SK-N-MC (cell line): ENCODE measurements around the gene SLC47A1.

Source experiments
- DNase-seq: peaks from one replicate; pipeline ENCODE4 v3.0.0-alpha.2; 2011; ENCODE audit warnings: low read depth, low spot score
- H3K27ac ChIP-seq: fragments of 200-600 bp; sonication (generic); 2 replicates; pipeline ENCODE4 v1.5.1; 2016; ENCODE audit warnings: mixed run types
- H3K36me3 ChIP-seq: fragments of 200-600 bp; sonication (generic); 2 replicates; pipeline ENCODE4 v1.6.1; 2017; ENCODE audit warnings: antibody characterized with exemption, low read length, mixed read lengths; ENCODE audit not compliant: insufficient read depth
- H3K4me3 ChIP-seq: fragments of 200-600 bp; sonication (generic); 2 replicates; pipeline ENCODE4 v1.5.1; 2016
- H3K9ac ChIP-seq: fragments of 200-600 bp; sonication (generic); 2 replicates; pipeline ENCODE4 v1.8.0; 2017; ENCODE audit warnings: mixed run types, mixed read lengths; ENCODE audit not compliant: insufficient read length
- H3K9me3 ChIP-seq: fragments of 200-600 bp; sonication (generic); 2 replicates; pipeline ENCODE4 v1.6.1; 2017; ENCODE audit warnings: low read depth, mild to moderate bottlenecking, antibody characterized with exemption, low read length, moderate library complexity, mixed read lengths
- EZH2 ChIP-seq: fragments of 200-600 bp; sonication (generic); IDR thresholded peaks from one replicate; pipeline ENCODE4 v1.6.1; 2017; ENCODE audit warnings: antibody characterized with exemption
- FOXP2 ChIP-seq: optimal IDR thresholded peaks from 2 replicates; pipeline ENCODE3; 2011; ENCODE audit warnings: mild to moderate bottlenecking, moderate library complexity; ENCODE audit not compliant: insufficient read depth; ENCODE audit errors: extremely low read length, control extremely low read depth
- POLR2AphosphoS5 ChIP-seq: IDR thresholded peaks from 2 replicates; pipeline ENCODE4 v1.6.1; 2012; ENCODE audit warnings: mild to moderate bottlenecking, low read depth, low read length, borderline replicate concordance

The SLC47A1 gene

DNA sequence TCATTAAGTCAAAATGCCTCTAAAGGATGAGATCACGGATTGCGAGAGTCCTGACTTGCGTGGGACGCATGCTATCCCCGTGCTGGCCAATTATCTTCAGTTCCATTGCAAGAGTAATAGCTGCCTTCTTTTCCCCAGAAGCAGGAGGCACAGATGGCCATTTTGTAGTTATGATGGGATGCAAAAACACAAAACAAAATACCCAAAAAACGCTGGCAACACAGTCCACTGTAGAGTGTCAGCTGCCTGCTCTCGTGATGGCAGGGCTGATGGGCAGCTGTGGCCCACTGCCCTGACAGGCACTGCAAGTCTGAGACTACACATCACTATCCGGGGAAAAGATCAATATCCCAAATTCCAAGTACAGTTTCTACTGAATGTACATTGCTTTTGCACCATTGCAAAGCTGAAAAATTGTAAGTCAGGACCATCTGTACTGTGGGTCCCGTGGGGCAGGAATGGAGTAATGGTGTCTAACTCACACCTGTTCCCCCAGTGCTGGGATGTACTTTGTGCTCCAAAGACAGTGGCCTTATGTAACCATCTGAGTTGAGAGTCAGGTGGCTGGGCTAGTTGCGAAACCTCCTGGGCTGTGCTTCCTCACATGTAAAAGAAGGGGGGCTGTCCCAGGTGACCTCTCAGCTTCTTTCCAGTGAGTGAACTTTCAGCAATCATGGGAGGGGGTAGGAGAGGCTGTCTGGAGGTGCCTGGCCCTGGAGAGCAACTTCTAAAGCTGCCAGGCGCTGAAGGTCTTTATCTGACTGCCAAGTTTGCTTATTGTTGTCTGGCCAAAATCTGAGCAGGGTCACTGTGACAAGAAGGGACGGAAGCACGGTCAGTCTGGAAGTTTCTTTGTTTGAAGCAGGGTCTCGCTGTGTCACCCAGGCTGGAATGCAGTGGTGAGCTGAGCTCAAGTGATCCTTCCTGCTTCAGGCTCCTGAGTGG is 4.7 kb downstream of the SLC47A1 start:
- H3K9ac ChIP-seq = no peak overlapping the region
- no peak for TF ChIP-seq POLR2AphosphoS5
- TF ChIP-seq EZH2 = no peak
- TF ChIP-seq FOXP2 = no peak
- DNase-seq = no peak

DNA sequence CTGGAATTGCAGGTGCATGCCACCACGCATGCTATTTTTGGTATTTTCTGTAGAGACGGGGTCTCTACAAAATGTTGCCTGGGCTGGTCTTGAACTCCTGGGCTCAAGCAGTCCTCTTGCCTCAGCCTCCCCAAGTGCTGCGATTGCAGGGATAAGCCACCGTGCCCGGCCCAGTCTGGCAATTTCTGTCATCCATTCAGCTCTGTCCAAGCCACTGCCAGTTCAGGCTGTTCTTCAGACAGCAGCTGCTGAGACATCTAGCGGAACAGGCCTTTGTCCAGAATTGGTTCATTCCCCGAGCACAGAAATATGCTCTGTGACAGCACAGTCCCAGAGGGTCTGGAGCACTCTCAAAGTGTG is 5.4 kb downstream of the SLC47A1 start:
- Histone ChIP-seq H3K36me3 (no peaks in the 10 kb centered on the region), H3K9ac (no peak overlapping the region), H3K9me3 (no peaks in the 10 kb centered on the region), H3K27ac (no peak overlapping the region), H3K4me3 (no peak overlapping the region)
- no peak for DNase-seq
- TF ChIP-seq EZH2 = no peak
- TF ChIP-seq POLR2AphosphoS5 = no peak
- no peak for TF ChIP-seq FOXP2

More for the DNA sequence above, 4.7 kb downstream of the SLC47A1 start:
- no peak overlapping the region for H3K4me3 ChIP-seq
- no peaks in the 10 kb centered on the region for H3K9me3 ChIP-seq
- no peaks in the 10 kb centered on the region for H3K36me3 ChIP-seq
- H3K27ac ChIP-seq = no peak overlapping the region

DNA sequence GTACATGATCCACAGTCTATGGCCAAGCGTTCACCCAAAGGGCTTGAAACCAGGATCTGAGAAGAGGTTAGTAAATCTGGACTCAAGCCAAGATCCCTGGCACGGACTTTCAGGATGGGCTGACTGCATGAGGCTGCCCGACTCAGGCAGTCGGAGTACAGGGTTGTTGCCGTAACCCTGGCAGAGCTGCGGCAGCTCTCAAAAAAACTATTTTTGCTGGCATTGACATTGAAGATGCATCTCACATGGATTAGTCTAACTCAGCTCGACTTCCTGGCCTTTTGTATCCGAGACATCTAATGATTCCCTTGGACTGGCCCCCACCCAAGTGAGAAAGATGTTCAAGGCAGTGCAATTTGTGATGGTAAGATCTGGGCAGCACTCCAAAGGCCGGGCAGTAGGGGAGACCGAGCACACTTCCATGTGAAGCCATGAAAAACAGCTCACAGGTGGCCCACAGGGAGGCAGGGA is 6.2 kb downstream of the SLC47A1 start:
- H3K9ac ChIP-seq = no peak overlapping the region
- H3K36me3 ChIP-seq = no peaks in the 10 kb centered on the region
- TF ChIP-seq EZH2 = no peak
- DNase-seq = no peak
- no peak overlapping the region for H3K4me3 ChIP-seq
- H3K27ac ChIP-seq = no peak overlapping the region
- H3K9me3 ChIP-seq = no peaks in the 10 kb centered on the region

DNA sequence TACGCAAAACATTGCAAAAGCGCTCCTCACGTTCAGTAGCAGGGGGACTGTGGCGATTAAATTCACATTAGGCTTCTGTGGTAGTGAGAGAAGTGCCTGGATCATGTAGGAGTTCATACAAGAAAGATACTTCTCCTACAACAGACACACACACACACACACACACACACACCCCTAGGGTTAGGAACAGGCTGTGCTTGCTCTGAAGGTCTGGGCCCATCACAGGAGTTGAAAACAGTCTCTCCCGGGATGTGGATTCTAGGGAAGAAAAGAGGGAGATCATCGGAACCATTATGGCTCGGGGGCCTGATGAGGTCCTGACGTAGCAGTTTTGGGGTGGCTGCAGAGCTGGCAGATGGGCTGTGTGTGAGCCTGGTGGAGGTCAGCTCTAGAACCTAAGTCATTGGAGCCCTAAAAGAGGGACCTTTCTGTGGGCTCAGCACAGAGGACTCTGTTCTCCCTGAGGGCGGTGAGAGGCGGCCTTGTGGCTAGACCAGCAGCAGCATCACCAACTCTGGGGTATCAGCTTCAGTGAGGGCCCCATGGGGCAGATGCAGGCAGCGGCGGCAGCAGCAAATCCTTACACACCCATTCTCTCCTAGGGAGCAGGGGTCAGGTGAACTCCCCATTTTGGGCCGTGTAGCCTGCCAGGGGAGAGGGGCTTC is 7.2 kb downstream of the SLC47A1 start:
- TF ChIP-seq EZH2 (no peak), FOXP2 (no peak), POLR2AphosphoS5 (no peak)
- H3K4me3 ChIP-seq = no peak overlapping the region
- H3K27ac ChIP-seq = no peak overlapping the region
- no peak for DNase-seq
- no peak overlapping the region for H3K9ac ChIP-seq
- H3K9me3 ChIP-seq = no peaks in the 10 kb centered on the region
- H3K36me3 ChIP-seq = no peaks in the 10 kb centered on the region

DNA sequence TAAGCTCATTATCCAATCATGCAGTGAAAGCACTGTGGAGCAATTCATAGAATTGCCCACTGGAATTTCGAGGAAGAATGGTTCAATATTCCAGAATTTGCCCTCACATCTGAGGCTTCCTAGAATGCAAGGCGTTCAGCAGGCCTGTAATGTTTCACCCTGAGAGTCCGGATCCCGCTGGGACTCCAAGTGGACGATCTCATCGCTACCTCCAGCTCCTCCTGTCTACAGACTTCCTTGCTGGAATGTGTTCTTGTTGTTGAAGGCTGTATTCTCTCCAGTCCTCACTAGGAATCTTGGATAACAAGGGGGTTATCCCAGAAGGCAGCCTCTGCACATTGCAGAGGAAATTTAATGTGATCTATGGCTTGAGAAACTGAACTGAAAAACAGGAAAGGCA is 7.8 kb downstream of the SLC47A1 start:
- DNase-seq = no peak
- H3K4me3 ChIP-seq = no peak overlapping the region
- no peak for TF ChIP-seq FOXP2
- no peaks in the 10 kb centered on the region for H3K9me3 ChIP-seq
- no peak overlapping the region for H3K27ac ChIP-seq
- no peak overlapping the region for H3K9ac ChIP-seq
- H3K36me3 ChIP-seq = no peaks in the 10 kb centered on the region

DNA sequence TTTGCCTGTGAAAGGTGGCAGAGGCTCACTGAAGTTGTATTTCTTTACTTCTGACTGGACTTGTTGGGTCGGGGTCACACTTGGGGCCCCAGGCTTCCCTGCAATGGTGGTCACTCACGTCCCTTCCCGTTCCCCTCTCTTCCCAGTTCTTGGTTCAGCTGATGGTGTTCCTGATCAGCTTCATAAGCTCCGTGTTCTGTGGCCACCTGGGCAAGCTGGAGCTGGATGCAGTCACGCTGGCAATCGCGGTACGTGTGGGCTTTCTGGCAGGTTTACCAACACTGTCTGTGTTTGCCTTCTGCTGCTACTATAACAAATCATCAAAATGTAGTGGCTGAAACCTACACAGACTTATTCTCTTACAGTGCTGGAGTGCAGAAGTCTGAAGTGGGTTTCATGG is 8.6 kb downstream of the SLC47A1 start:
- no peaks in the 10 kb centered on the region for H3K9me3 ChIP-seq
- no peak overlapping the region for H3K9ac ChIP-seq
- H3K27ac ChIP-seq = no peak overlapping the region
- no peaks in the 10 kb centered on the region for H3K36me3 ChIP-seq
- TF ChIP-seq POLR2AphosphoS5 = no peak
- no peak for TF ChIP-seq FOXP2
- TF ChIP-seq EZH2 = no peak
- DNase-seq = no peak
- H3K4me3 ChIP-seq = no peak overlapping the region

DNA sequence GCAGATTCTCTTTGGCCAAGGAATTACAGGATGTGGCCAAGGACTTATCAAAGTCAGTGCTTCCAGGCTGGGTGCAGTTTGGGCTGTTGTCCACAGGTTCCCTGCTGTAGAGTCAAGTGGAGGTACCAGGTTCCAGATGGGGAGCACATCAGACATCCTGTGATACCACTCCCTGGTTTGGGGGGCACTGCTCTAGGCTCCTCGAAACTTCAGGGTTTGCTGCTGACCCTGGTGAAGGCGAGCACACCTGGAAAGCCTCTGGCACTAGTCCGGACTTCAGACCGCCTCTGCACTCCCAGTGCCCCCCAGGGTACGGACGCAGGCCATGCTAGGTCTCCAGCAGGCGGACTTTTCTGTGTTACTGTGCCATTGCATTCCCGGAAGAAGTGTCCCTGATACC is 10.7 kb downstream of the SLC47A1 start:
- TF ChIP-seq FOXP2 (no peak), EZH2 (no peak), POLR2AphosphoS5 (no peak)
- Histone ChIP-seq H3K36me3 (no peaks in the 10 kb centered on the region), H3K9me3 (no peaks in the 10 kb centered on the region), H3K27ac (no peak overlapping the region), H3K9ac (no peak overlapping the region), H3K4me3 (no peak overlapping the region)
- DNase-seq = no peak

DNA sequence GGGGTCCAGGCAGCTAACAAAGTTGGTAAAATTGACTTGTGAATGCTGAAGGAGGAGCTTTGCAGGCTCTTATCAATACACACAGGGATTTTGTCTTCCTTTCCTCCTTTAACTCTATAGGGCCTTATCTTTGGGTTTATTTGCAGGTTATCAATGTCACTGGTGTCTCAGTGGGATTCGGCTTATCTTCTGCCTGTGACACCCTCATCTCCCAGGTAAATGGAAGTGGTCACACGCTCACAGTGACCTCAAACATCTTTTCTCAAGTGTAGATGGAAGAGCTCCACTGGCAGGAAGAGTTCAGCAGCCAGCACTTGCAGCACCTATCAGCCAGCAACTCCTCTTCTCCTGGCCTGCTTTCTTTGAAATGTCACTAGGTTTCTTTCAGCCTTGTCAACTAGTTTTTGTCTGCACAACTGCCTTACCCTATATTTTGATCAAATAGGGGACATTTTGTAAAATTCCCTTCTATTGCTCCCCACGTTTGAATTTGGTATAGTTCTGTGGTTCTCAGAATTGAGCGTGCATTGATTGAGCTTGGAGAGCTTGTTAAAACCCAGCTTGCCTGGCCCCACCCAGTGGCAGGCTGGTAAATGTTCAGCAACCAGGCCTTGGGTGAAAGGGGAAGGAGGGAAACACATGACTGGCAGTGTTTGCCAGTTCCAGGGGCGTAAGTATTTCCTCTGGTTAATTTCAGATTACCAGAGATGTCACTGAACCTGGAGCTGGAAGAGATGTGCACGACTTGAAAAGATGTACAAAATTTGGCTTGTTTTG is 12.8 kb downstream of the SLC47A1 start:
- no peak overlapping the region for H3K27ac ChIP-seq
- TF ChIP-seq POLR2AphosphoS5 (no peak), EZH2 (no peak), FOXP2 (no peak)
- DNase-seq = no peak

More for the DNA sequence above, 12.8 kb downstream of the SLC47A1 start:
- Histone ChIP-seq H3K9me3 (no peaks in the 10 kb centered on the region), H3K36me3 (no peaks in the 10 kb centered on the region), H3K9ac (no peak overlapping the region), H3K4me3 (no peak overlapping the region)
